Psoas muscle (tissue), 8 donors: Measurements from ENCODE around the gene HDAC1. TPM values are rescaled to one million over a fixed set of nuclear protein-coding genes. Genes with fewer than 3 reads are reported as not detected.
"Not testable (repeated sequence)": the region's sequence is repeated elsewhere in the genome, so short reads cannot be mapped to it uniquely, and the experiment has no call there.

Source experiments
- ATAC-seq, 4 donors: fragments of 200-7000 bp; cut with Tn5 transposase; one replicate each; pipeline ENCODE4 v1.9.1; 2020; ENCODE audit warnings: moderate library complexity in 3 of 4, mild to moderate bottlenecking in 2 of 4
- DNase-seq, 2 donors: peaks; one replicate each; pipeline ENCODE4 v3.0.0-alpha.2; 2020
- H3K27ac ChIP-seq: fragments of 200-600 bp; one replicate; pipeline ENCODE4 v1.8.0; 2022
- H3K27me3 ChIP-seq, 3 donors: fragments of 200-600 bp in 1 of 3; one replicate each; pipeline versions ENCODE4 v1.6.1 to v1.8.0; 2013 to 2022; ENCODE audit warnings: low read length in 2 of 3, mild to moderate bottlenecking in 2 of 3, moderate library complexity in 1 of 3; ENCODE audit not compliant: insufficient read depth in 3 of 3
- H3K36me3 ChIP-seq, 2 donors: fragments of 200-600 bp in 1 of 2; one replicate each; pipeline versions ENCODE4 v1.6.1 to v1.8.0; 2013 to 2022; ENCODE audit warnings: low read depth in 1 of 2, mild to moderate bottlenecking in 1 of 2, moderate library complexity in 1 of 2; ENCODE audit not compliant: insufficient read depth in 1 of 2
- H3K4me1 ChIP-seq: fragments of 200-600 bp; one replicate; pipeline ENCODE4 v1.8.0; 2022
- H3K4me3 ChIP-seq: fragments of 200-600 bp; one replicate; pipeline ENCODE4 v1.8.0; 2022; ENCODE audit warnings: mild to moderate bottlenecking
- H3K9me3 ChIP-seq: fragments of 200-600 bp; one replicate; pipeline ENCODE4 v1.8.0; 2022
- WGBS, 3 donors: extraction: QIAGEN DNeasy Blood & Tissue Kit; methylation state at CpG; one replicate each; pipeline versions ENCODE4 v1.1.6 to v1.1.7; 2013; 5-methylcytosine and 5-hydroxymethylcytosine counted together
- intact Hi-C, 2 donors: fragments of 100-400 bp; cut with DNase I; formaldehyde crosslinking; loops; one replicate each; pipeline versions ENCODE4 v1.11.0 to v1.14.2; 2022
- polyA plus RNA-seq, 3 donors: library from polyadenylated mRNA; stranded (reverse); fragments of 200-250 nt; gene quantifications; one replicate each; pipeline ENCODE4 v1.2.3, GENCODE V29; 2013
- total RNA-seq, 4 donors: library from RNA; stranded (reverse); fragmentation: NEBNext Ultra II Directional in 2 of 4; extraction: Animal tissue kit (Norgen Biotek cat#: 25700) in 2 of 4; gene quantifications; one replicate each; pipeline versions ENCODE4 v1.2.1 to v1.2.4, GENCODE V29; 2021 to 2023
- TF ChIP-seq, protein P1 (sequence below): fragments of 200-600 bp; IDR thresholded peaks from one replicate; pipeline ENCODE4 v1.8.0; 2022; ENCODE audit warnings: antibody characterized with exemption
- donor health status: healthy with polysubstance abuse.
- donor health status: DM: no; HTN: no; CAD: no; lungs with moderate emphysema.
- donor health status: Bipolar disorder and iron deficiency.
- donor health status: healthy.
- donor health status: DM: yes; HTN: yes; CAD: no.
- donor health status: DM: no; HTN: no; CAD: no.
- donor health status: DM: no; HTN: no; CAD: no.
- donor health status: DM: yes; HTN: yes; CAD: no.

Gene HDAC1
- total and polyA plus RNA-seq, 7 donors, result 11.8 to 23.1 (median 16.7) TPM

DNA sequence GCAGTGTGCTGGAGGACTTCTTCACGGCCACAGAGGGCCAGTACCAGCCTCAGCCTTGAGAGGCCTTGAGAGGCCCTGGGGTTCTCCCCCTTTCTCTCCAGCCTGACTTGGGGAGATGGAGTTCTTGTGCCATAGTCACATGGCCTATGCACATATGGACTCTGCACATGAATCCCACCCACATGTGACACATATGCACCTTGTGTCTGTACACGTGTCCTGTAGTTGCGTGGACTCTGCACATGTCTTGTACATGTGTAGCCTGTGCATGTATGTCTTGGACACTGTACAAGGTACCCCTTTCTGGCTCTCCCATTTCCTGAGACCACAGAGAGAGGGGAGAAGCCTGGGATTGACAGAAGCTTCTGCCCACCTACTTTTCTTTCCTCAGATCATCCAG is 6.2 kb upstream of the HDAC1 start:
- intact Hi-C loops, result no loop called here
- WGBS, 3 donors, result 85 to 94% (median 90%) methylated on average over 3 of the region's 3 CpGs
- ATAC-seq, result no peak
- H3K27ac ChIP-seq, result no peak overlapping the region
- no peaks in the 10 kb centered on the region for H3K9me3 ChIP-seq
- no peak for DNase-seq
- no peaks in the 10 kb centered on the region for H3K36me3 ChIP-seq
- no peaks in the 10 kb centered on the region for H3K27me3 ChIP-seq
- no peak overlapping the region for H3K4me3 ChIP-seq
- TF ChIP-seq, protein P1, sequence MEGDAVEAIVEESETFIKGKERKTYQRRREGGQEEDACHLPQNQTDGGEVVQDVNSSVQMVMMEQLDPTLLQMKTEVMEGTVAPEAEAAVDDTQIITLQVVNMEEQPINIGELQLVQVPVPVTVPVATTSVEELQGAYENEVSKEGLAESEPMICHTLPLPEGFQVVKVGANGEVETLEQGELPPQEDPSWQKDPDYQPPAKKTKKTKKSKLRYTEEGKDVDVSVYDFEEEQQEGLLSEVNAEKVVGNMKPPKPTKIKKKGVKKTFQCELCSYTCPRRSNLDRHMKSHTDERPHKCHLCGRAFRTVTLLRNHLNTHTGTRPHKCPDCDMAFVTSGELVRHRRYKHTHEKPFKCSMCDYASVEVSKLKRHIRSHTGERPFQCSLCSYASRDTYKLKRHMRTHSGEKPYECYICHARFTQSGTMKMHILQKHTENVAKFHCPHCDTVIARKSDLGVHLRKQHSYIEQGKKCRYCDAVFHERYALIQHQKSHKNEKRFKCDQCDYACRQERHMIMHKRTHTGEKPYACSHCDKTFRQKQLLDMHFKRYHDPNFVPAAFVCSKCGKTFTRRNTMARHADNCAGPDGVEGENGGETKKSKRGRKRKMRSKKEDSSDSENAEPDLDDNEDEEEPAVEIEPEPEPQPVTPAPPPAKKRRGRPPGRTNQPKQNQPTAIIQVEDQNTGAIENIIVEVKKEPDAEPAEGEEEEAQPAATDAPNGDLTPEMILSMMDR, result no peak
- no peaks in the 10 kb centered on the region for H3K4me1 ChIP-seq

DNA sequence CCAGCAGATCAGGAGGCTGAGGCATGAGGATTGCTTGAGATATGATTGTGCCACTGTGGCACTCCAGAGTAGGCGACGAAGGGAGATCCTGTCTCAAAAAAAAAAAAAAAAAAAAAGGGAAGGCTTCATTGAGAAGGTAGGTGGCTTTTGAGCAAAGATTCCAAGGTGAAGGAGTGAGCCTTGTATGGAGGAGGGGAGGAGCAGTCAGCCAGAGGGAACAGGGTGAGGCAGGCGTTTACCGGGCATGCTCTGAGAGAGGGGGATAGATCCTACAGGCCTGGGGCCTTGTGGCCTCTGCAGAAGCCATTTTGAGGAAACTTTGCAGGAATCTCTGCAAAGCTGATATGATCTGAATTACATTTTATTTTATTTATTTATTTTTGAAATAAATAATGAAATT is 5.1 kb upstream of the HDAC1 start:
- Histone ChIP-seq H3K27ac (no peak overlapping the region), H3K4me3 (no peak overlapping the region), H3K9me3 (no peaks in the 10 kb centered on the region), H3K27me3 (no peaks in the 10 kb centered on the region), H3K36me3 (no peaks in the 10 kb centered on the region), H3K4me1 (no peaks in the 10 kb centered on the region)
- ATAC-seq, result no peak
- no peak for DNase-seq
- TF ChIP-seq, protein P1, result no peak
- intact Hi-C loops, result no loop called here
- 93 to 98% (median 97%) methylated on average over 4 of the region's 4 CpGs for WGBS, 3 donors

DNA sequence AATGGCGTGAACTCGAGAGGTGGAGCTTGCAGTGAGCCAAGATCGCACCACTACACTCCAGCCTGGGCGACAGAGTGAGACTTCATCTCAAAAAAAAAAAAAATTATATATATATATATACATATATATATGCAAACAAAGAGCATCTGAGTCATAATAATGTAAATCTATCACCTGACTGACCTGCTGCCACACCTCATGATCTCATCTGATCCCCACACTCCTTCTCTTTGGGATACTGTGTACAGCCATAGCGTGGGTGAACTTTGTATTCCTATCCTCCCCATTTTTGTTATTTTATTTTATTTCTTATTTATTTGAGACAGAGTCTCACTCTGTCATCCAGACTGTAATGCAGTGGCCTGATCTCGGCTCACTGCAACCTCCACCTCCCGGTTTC is 2.6 kb upstream of the HDAC1 start:
- intact Hi-C loops, result no loop called here
- 92 to 100% (median 97%) methylated on average over 7 of the region's 7 CpGs for WGBS, 3 donors
- H3K27ac ChIP-seq, result no peak overlapping the region
- H3K4me1 ChIP-seq, result no peaks in the 10 kb centered on the region
- no peaks in the 10 kb centered on the region for H3K27me3 ChIP-seq
- TF ChIP-seq, protein P1, result no peak
- H3K36me3 ChIP-seq, result no peaks in the 10 kb centered on the region
- no peak overlapping the region for H3K4me3 ChIP-seq
- no peak for DNase-seq
- ATAC-seq, result no peak
- no peaks in the 10 kb centered on the region for H3K9me3 ChIP-seq

DNA sequence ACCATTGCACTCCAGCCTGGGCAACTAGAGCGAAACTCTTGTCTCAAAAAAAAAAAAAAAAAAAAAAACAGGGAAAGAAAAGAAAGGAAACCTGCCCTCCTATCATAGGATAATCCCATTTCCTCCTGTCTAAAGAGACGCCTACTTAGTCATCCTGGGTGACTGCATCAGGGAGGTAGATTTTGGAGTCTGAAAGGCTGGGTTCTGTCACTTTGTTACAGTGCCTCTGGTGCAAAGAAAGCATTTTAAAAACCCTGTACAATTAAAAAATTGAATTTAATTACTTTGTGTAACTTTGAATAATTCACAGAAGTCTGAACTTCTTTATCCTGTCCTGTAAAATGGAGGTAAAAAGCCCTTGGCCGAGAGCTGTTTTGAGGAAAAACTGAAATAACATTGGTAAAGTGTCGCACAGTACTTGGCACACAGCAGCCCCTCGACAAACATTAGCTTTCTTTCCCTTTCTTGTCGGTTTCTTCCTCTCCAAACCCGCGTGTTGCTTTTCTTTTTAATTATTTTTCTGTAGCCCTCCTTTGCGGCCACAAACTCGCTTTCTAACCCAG is 657 bp upstream of the HDAC1 start:
- no peaks in the 10 kb centered on the region for H3K27me3 ChIP-seq
- no peaks in the 10 kb centered on the region for H3K36me3 ChIP-seq
- 70 to 74% (median 72%) methylated on average over 10 of the region's 10 CpGs for WGBS, 3 donors
- DNase-seq (no peak), ATAC-seq (no peak)
- peak overlapping the region; percentile 78 for H3K27ac ChIP-seq
- TF ChIP-seq, protein P1, result no peak
- no peaks in the 10 kb centered on the region for H3K9me3 ChIP-seq
- H3K4me1 ChIP-seq, result no peaks in the 10 kb centered on the region
- intact Hi-C loops, result no loop called here
- peak overlapping the region; percentile 78 for H3K4me3 ChIP-seq

DNA sequence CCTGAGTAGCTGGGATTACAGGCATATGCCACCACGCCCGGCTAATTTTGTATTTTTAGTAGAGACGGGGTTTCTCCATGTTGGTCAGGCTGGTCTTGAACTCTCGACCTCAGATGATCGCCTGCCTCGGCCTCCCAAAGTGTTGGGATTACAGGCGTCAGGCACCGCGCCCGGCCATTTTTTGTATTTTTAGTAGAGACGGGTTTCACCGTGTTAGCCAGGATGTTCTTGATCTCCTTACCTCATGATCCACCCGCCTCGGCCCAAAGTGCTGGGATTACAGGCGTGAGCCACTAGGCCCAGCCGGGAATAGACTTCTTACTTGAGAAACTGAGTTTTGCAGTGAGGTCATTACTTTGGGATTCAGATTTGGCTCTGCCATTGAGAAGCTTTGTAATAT is 6.3 kb downstream of the HDAC1 start:
- peaks cover 4 to 15% of the 10 kb centered on the region in 2 donors for H3K36me3 ChIP-seq
- WGBS, 3 donors, result 95 to 96% (median 96%) methylated on average over 16 of the region's 16 CpGs
- not testable (repeated sequence) for H3K9me3 ChIP-seq, H3K4me3 ChIP-seq, H3K27ac ChIP-seq, H3K4me1 ChIP-seq, DNase-seq, H3K27me3 ChIP-seq, ATAC-seq
- intact Hi-C loops, result loop anchor here in 1 of 2 donors (5.0 kb wide), 1 partner anchor 46 kb away; the partner anchor contains the start of gene LCK
